Astrocyte (in vitro differentiated cells and primary cell): ENCODE data around the gene MUC5AC. TPM values are rescaled to one million over a fixed set of nuclear protein-coding genes. Genes with fewer than 3 reads are reported as not detected.

Experiments
- DNase-seq: peaks from one replicate; pipeline ENCODE4 v3.0.0-alpha.2; 2010; ENCODE audit warnings: low read depth
- FAIRE-seq: peaks from 2 replicates; lab custom pipeline; 2011; peaks lifted over from hg19 to GRCh38; lab: Jason Lieb, UNC
- H2AFZ ChIP-seq: 2 replicates; pipeline ENCODE4 v1.6.0; 2012; ENCODE audit warnings: low read depth, low read length, inconsistent platforms
- H3K27ac ChIP-seq: 2 replicates; pipeline ENCODE4 v1.5.1; 2011; ENCODE audit warnings: low read depth, low read length, inconsistent platforms
- H3K27me3 ChIP-seq: 2 replicates; pipeline ENCODE4 v1.6.0; 2011; ENCODE audit warnings: low read length, inconsistent platforms; ENCODE audit not compliant: insufficient read depth
- H3K36me3 ChIP-seq: 2 replicates; pipeline ENCODE4 v1.5.1; 2011; ENCODE audit warnings: low read length, inconsistent platforms; ENCODE audit not compliant: insufficient read depth
- H3K4me1 ChIP-seq: 2 replicates; pipeline ENCODE4 v1.5.1; 2011; ENCODE audit warnings: low read length, inconsistent platforms; ENCODE audit not compliant: insufficient read depth
- H3K4me2 ChIP-seq: 2 replicates; pipeline ENCODE4 v1.6.0; 2012; ENCODE audit warnings: low read length, inconsistent platforms
- H3K4me3 ChIP-seq: 2 replicates; pipeline ENCODE4 v1.5.1; 2011; ENCODE audit warnings: low read depth, mild to moderate bottlenecking, low read length, inconsistent platforms; ENCODE audit not compliant: insufficient read depth
- H3K79me2 ChIP-seq: 2 replicates; pipeline ENCODE4 v1.6.0; 2012; ENCODE audit warnings: mild to moderate bottlenecking, low read length, inconsistent platforms; ENCODE audit not compliant: insufficient read depth
- H3K9ac ChIP-seq: 2 replicates; pipeline ENCODE4 v1.6.0; 2012; ENCODE audit warnings: mild to moderate bottlenecking, low read length, inconsistent platforms
- H3K9me3 ChIP-seq: 2 replicates; pipeline ENCODE4 v1.5.1; 2012; ENCODE audit warnings: low read depth, mild to moderate bottlenecking, low read length, inconsistent platforms; ENCODE audit not compliant: insufficient read depth
- H4K20me1 ChIP-seq: 2 replicates; pipeline ENCODE4 v1.6.0; 2012; ENCODE audit warnings: low read length, inconsistent platforms; ENCODE audit not compliant: insufficient read depth
- H3K27ac Mint-ChIP-seq: one replicate; pipeline ENCODE4 v1.8.0; 2021; ENCODE audit warnings: mild to moderate bottlenecking, mixed read lengths; ENCODE audit not compliant: unreplicated experiment
- H3K27me3 Mint-ChIP-seq: one replicate; pipeline ENCODE4 v1.8.0; 2021; ENCODE audit warnings: low read depth, mixed read lengths; ENCODE audit not compliant: unreplicated experiment
- H3K36me3 Mint-ChIP-seq: one replicate; pipeline ENCODE4 v1.8.0; 2021; ENCODE audit warnings: low read depth, mixed read lengths; ENCODE audit not compliant: unreplicated experiment
- H3K4me1 Mint-ChIP-seq: one replicate; pipeline ENCODE4 v1.8.0; 2021; ENCODE audit warnings: low read depth, mixed read lengths; ENCODE audit not compliant: unreplicated experiment
- H3K4me3 Mint-ChIP-seq: one replicate; pipeline ENCODE4 v1.8.0; 2021; ENCODE audit warnings: mild to moderate bottlenecking, moderate library complexity, mixed read lengths; ENCODE audit not compliant: unreplicated experiment
- H3K9me3 Mint-ChIP-seq: one replicate; pipeline ENCODE4 v1.8.0; 2021; ENCODE audit warnings: mild to moderate bottlenecking, mixed read lengths; ENCODE audit not compliant: unreplicated experiment
- EZH2 ChIP-seq: IDR thresholded peaks from 2 replicates; pipeline ENCODE4 v1.6.1; 2012; ENCODE audit warnings: mild to moderate bottlenecking, low read length, inconsistent platforms; ENCODE audit not compliant: insufficient read depth
- total RNA-seq: library from RNA; stranded (reverse); gene quantifications from 2 replicates; pipeline ENCODE4 v1.2.1, GENCODE V29; 2021
- TF ChIP-seq, protein P1 (sequence below): IDR thresholded peaks from 2 replicates; pipeline ENCODE4 v1.5.1; 2011; ENCODE audit warnings: low read depth, mild to moderate bottlenecking, inconsistent platforms, low read length, moderate library complexity; ENCODE audit not compliant: insufficient read depth

Gene MUC5AC
- total RNA-seq, 1 donor from 2014 or later = not detected

- H3K9me3 Mint-ChIP-seq = peaks cover 32% of the 10 kb centered on the region
Measured at GRCh38 chr11:1138097-1138496, 19.7 kb upstream of the MUC5AC start.

GRCh38 chr11:1139441-1140083 lies 18.2 kb upstream of the MUC5AC start:
- H3K27me3 Mint-ChIP-seq = peaks cover 33% of the 10 kb centered on the region
- peaks cover 8% of the 10 kb centered on the region for H3K4me1 ChIP-seq
- no peak overlapping the region for H3K4me3 ChIP-seq
- H3K9ac ChIP-seq = no peak overlapping the region
- H3K9me3 ChIP-seq = peaks cover 2% of the 10 kb centered on the region
- peaks cover 32% of the 10 kb centered on the region for H3K9me3 Mint-ChIP-seq
- H3K36me3 Mint-ChIP-seq = no peaks in the 10 kb centered on the region
- no peak overlapping the region for H3K4me3 Mint-ChIP-seq
- no peaks in the 10 kb centered on the region for H3K79me2 ChIP-seq
- no peak for TF ChIP-seq EZH2
- TF ChIP-seq, protein P1, sequence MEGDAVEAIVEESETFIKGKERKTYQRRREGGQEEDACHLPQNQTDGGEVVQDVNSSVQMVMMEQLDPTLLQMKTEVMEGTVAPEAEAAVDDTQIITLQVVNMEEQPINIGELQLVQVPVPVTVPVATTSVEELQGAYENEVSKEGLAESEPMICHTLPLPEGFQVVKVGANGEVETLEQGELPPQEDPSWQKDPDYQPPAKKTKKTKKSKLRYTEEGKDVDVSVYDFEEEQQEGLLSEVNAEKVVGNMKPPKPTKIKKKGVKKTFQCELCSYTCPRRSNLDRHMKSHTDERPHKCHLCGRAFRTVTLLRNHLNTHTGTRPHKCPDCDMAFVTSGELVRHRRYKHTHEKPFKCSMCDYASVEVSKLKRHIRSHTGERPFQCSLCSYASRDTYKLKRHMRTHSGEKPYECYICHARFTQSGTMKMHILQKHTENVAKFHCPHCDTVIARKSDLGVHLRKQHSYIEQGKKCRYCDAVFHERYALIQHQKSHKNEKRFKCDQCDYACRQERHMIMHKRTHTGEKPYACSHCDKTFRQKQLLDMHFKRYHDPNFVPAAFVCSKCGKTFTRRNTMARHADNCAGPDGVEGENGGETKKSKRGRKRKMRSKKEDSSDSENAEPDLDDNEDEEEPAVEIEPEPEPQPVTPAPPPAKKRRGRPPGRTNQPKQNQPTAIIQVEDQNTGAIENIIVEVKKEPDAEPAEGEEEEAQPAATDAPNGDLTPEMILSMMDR = no peak
- H2AFZ ChIP-seq = peak overlapping the region; percentile 3
- no peak for FAIRE-seq
- H3K27ac Mint-ChIP-seq = peak overlapping the region; percentile 35
- H4K20me1 ChIP-seq = no peaks in the 10 kb centered on the region
- DNase-seq = peak; percentile 82
- H3K36me3 ChIP-seq = no peaks in the 10 kb centered on the region
- H3K27me3 ChIP-seq = no peaks in the 10 kb centered on the region
- no peak overlapping the region for H3K27ac ChIP-seq
- peaks cover 17% of the 10 kb centered on the region for H3K4me1 Mint-ChIP-seq
- H3K4me2 ChIP-seq = peak overlapping the region; percentile 30

More at GRCh38 chr11:1138097-1138496, 19.7 kb upstream of the MUC5AC start:
- H3K27me3 ChIP-seq = no peaks in the 10 kb centered on the region
- no peaks in the 10 kb centered on the region for H3K79me2 ChIP-seq
- no peak overlapping the region for H3K27ac Mint-ChIP-seq
- DNase-seq = peak; percentile 79
- no peak overlapping the region for H3K27ac ChIP-seq
- FAIRE-seq = no peak
- peaks cover 35% of the 10 kb centered on the region for H3K27me3 Mint-ChIP-seq
- no peaks in the 10 kb centered on the region for H3K36me3 Mint-ChIP-seq
- no peak overlapping the region for H3K4me3 ChIP-seq
- no peak overlapping the region for H3K4me3 Mint-ChIP-seq
- no peak overlapping the region for H2AFZ ChIP-seq
- no peak for TF ChIP-seq EZH2
- TF ChIP-seq, protein P1 = no peak
- no peaks in the 10 kb centered on the region for H4K20me1 ChIP-seq
- no peak overlapping the region for H3K9ac ChIP-seq
- H3K4me2 ChIP-seq = peak overlapping the region; percentile 33
- peaks cover under 1% of the 10 kb centered on the region for H3K9me3 ChIP-seq
- H3K36me3 ChIP-seq = no peaks in the 10 kb centered on the region
- peaks cover 17% of the 10 kb centered on the region for H3K4me1 Mint-ChIP-seq
- H3K4me1 ChIP-seq = peaks cover 8% of the 10 kb centered on the region
